OCI-LY7 (cell line): ENCODE measurements around the gene TFAP2E. TPM values are rescaled to one million over a fixed set of nuclear protein-coding genes. Genes with fewer than 3 reads are reported as not detected.

Experiments
- BruUV-seq: library from RNA; stranded (reverse); fragments of 400-500 nt; replicated peaks from 2 replicates; lab custom pipeline; 2021; lab: Mats Ljungman, UMichigan
- CTCF ChIA-PET: fragments of 300-600 bp; sonication (Branson Sonifier 250); formaldehyde crosslinking; loops from one replicate; lab custom pipeline; 2022; ENCODE audit warnings: antibody characterized with exemption; ENCODE audit not compliant: unreplicated experiment; lab: Charles Lee
- POLR2A ChIA-PET: fragments of 300-600 bp; sonication (Branson Sonifier 250); formaldehyde crosslinking; loops from one replicate; lab custom pipeline; 2022; ENCODE audit warnings: antibody characterized with exemption; lab: Charles Lee
- DNase-seq: peaks from one replicate; pipeline ENCODE4 v3.0.0-alpha.2; 2015; ENCODE audit warnings: low spot score
- H2AFZ ChIP-seq: fragments of 200-600 bp; sonication (generic), shearing (Covaris generic); 2 replicates; pipeline ENCODE4 v1.6.1; 2014; ENCODE audit warnings: mild to moderate bottlenecking, antibody characterized with exemption, low read length, moderate library complexity
- H3K27ac ChIP-seq: fragments of 200-600 bp; sonication (generic); 2 replicates; pipeline ENCODE4 v1.5.1; 2014; ENCODE audit warnings: mixed run types, low read depth, mild to moderate bottlenecking, moderate library complexity, low read length, inconsistent platforms; ENCODE audit not compliant: poor library complexity, severe bottlenecking
- H3K36me3 ChIP-seq: fragments of 200-600 bp; sonication (generic); 2 replicates; pipeline ENCODE4 v1.6.1; 2014; ENCODE audit warnings: mild to moderate bottlenecking, antibody characterized with exemption, low read length, moderate library complexity, mixed read lengths; ENCODE audit not compliant: insufficient read depth
- H3K4me1 ChIP-seq: fragments of 200-600 bp; sonication (generic); 2 replicates; pipeline ENCODE4 v1.5.1; 2014; ENCODE audit warnings: mild to moderate bottlenecking, low read length; ENCODE audit not compliant: insufficient read depth, poor library complexity, severe bottlenecking
- H3K4me2 ChIP-seq: fragments of 200-600 bp; sonication (generic); 2 replicates; pipeline ENCODE4 v1.6.1; 2014; ENCODE audit warnings: mild to moderate bottlenecking, low read length
- H3K4me3 ChIP-seq: fragments of 200-600 bp; sonication (generic); 2 replicates; pipeline ENCODE4 v1.5.1; 2014; ENCODE audit warnings: mild to moderate bottlenecking, low read depth, low read length; ENCODE audit not compliant: poor library complexity, severe bottlenecking
- H3K79me2 ChIP-seq: fragments of 200-600 bp; sonication (generic); 2 replicates; pipeline ENCODE4 v1.6.1; 2016; ENCODE audit warnings: low read depth, mild to moderate bottlenecking, low read length, moderate library complexity, mixed read lengths; ENCODE audit not compliant: insufficient read depth
- H3K9me2 ChIP-seq: fragments of 200-600 bp; sonication (generic); 2 replicates; pipeline ENCODE4 v1.6.1; 2016; ENCODE audit warnings: mild to moderate bottlenecking, low read length, mixed read lengths; ENCODE audit not compliant: insufficient read depth
- H3K9me3 ChIP-seq: fragments of 200-600 bp; sonication (generic); 2 replicates; pipeline ENCODE4 v1.6.1; 2014; ENCODE audit warnings: mild to moderate bottlenecking, mixed run types, low read length, mixed read lengths
- H4K20me1 ChIP-seq: fragments of 200-600 bp; sonication (generic); 2 replicates; pipeline ENCODE4 v1.6.1; 2014; ENCODE audit warnings: mild to moderate bottlenecking, antibody characterized with exemption, low read length, moderate library complexity, mixed read lengths; ENCODE audit not compliant: insufficient read depth
- EZH2phosphoT487 ChIP-seq: fragments of 200-600 bp; sonication (generic); IDR thresholded peaks from 2 replicates; pipeline ENCODE4 v1.6.1; 2018; ENCODE audit warnings: low read depth, borderline replicate concordance, mild to moderate bottlenecking, mixed run types, antibody characterized with exemption, low read length, moderate library complexity, mixed read lengths
- intact Hi-C: fragments of 100-400 bp; cut with micrococcal nuclease; formaldehyde crosslinking; loops from one replicate; pipeline ENCODE4 v1.10.0; 2022; ENCODE audit not compliant: unreplicated experiment
- total RNA-seq, 2 experiments: library from RNA; depleted of rRNA in 1 of 2; stranded (reverse); fragments of >200 nt in 1 of 2; shearing (Covaris generic) in 1 of 2; gene quantifications; 2 replicates each; pipeline ENCODE4 v1.2.3, GENCODE V29; 2014 to 2022
- TF ChIP-seq, protein P1 (sequence below): fragments of 200-600 bp; sonication (generic); conservative IDR thresholded peaks from 2 replicates; pipeline ENCODE4 v1.5.1; 2014; ENCODE audit warnings: mild to moderate bottlenecking, antibody characterized with exemption, low read length, moderate library complexity, mixed read lengths

TFAP2E gene
- total RNA-seq, 2 experiments from 2014 or later: 1.1 to 1.2 TPM

GRCh38 chr1:35569936-35570335 lies 3.2 kb upstream of the TFAP2E start:
- no peaks in the 10 kb centered on the region for H3K79me2 ChIP-seq
- no peak overlapping the region for H2AFZ ChIP-seq
- no peak overlapping the region for H3K4me3 ChIP-seq
- H4K20me1 ChIP-seq: no peaks in the 10 kb centered on the region
- no peak for DNase-seq
- ChIA-PET POLR2A (no interaction called here), CTCF (no interaction called here)
- no peaks in the 10 kb centered on the region for H3K9me2 ChIP-seq
- no TSS peak for BruUV-seq
- H3K36me3 ChIP-seq: no peaks in the 10 kb centered on the region; the same call in 1 of the 2 replicates
- H3K9me3 ChIP-seq: no peaks in the 10 kb centered on the region
- no peak overlapping the region for H3K27ac ChIP-seq
- TF ChIP-seq, protein P1, sequence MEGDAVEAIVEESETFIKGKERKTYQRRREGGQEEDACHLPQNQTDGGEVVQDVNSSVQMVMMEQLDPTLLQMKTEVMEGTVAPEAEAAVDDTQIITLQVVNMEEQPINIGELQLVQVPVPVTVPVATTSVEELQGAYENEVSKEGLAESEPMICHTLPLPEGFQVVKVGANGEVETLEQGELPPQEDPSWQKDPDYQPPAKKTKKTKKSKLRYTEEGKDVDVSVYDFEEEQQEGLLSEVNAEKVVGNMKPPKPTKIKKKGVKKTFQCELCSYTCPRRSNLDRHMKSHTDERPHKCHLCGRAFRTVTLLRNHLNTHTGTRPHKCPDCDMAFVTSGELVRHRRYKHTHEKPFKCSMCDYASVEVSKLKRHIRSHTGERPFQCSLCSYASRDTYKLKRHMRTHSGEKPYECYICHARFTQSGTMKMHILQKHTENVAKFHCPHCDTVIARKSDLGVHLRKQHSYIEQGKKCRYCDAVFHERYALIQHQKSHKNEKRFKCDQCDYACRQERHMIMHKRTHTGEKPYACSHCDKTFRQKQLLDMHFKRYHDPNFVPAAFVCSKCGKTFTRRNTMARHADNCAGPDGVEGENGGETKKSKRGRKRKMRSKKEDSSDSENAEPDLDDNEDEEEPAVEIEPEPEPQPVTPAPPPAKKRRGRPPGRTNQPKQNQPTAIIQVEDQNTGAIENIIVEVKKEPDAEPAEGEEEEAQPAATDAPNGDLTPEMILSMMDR: no peak
- TF ChIP-seq EZH2phosphoT487: no peak
- intact Hi-C loops: loop anchor here (1.0 to 5.0 kb wide), 3 partner anchors 145 to 368 kb away; no protein-coding TSS in a partner anchor
- no peaks in the 10 kb centered on the region for H3K4me1 ChIP-seq
- H3K4me2 ChIP-seq: no peak overlapping the region

DNA sequence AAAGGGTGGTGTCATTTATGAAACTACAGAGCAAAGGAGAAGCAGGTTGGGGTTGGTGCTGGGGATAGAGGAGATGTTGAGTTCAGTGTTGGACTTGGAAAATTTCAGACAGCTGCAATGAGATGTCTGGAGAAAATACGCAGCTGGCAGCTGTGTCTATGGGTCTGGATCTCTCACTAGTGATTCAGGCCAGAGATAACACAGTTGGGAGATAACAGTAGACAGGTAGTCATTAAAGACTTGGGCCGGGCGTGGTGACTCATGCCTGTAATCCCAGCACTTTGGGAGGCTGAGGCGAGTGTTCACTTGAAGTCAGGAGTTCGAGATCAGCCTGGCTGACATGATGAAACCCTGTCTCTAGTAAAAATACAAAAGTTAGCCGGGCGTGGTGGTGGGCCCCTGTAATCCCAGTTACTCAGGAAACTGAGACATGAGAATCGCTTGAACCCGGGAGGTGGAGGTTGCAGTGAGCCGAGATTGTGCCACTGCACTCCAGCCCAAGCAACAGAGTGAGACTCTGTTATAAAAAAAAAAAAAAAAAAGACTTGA lies 2.5 kb upstream of the TFAP2E start:
- Histone ChIP-seq H3K4me3 (no peak overlapping the region), H3K4me2 (no peak overlapping the region), H2AFZ (no peak overlapping the region), H3K9me3 (no peaks in the 10 kb centered on the region), H3K4me1 (no peaks in the 10 kb centered on the region), H4K20me1 (no peaks in the 10 kb centered on the region), H3K36me3 (no peaks in the 10 kb centered on the region), H3K27ac (no peak overlapping the region), H3K9me2 (no peaks in the 10 kb centered on the region), H3K79me2 (no peaks in the 10 kb centered on the region)
- POLR2A ChIA-PET: interaction anchor here (0.7 kb wide), 1 partner anchor 26 kb away, joined by 3 read pairs; no protein-coding TSS in a partner anchor
- intact Hi-C loops: no loop called here
- BruUV-seq: no TSS peak
- no peak for DNase-seq
- CTCF ChIA-PET: interaction anchor here (0.6 kb wide), 1 partner anchor 152 kb away, joined by 3 read pairs; no protein-coding TSS in a partner anchor
- no peak for TF ChIP-seq EZH2phosphoT487
- TF ChIP-seq, protein P1: no peak

DNA sequence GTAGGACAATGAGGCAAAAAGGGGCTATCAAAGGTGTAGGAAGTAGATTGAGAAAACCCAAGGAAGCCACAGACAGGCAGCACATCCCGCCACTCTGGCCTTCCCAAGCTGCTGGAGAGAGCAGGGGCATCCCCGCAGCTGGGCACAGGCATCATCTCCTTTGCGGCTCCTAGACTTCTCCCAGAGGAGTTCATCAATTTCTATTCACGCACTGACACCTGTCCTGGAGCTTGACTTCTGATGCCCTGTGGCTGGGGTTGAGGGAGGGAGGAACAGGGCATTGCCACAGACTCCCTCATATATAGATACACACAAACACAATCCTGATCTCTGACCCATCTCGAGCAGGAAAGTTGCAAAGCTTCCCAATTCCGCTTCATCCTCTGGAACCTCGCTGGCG lies 1.9 kb upstream of the TFAP2E start:
- ChIA-PET POLR2A (interaction anchor here (0.6 to 0.7 kb wide), 2 partner anchors 26 to 127 kb away, joined by 3 to 9 read pairs; no protein-coding TSS in a partner anchor), CTCF (interaction anchor here (0.6 kb wide), 1 partner anchor 152 kb away, joined by 3 read pairs; no protein-coding TSS in a partner anchor)
- no TSS peak for BruUV-seq
- no peaks in the 10 kb centered on the region for H3K9me3 ChIP-seq
- TF ChIP-seq, protein P1: no peak
- no peak for TF ChIP-seq EZH2phosphoT487
- H3K4me1 ChIP-seq: no peaks in the 10 kb centered on the region
- H3K9me2 ChIP-seq: no peaks in the 10 kb centered on the region
- no peaks in the 10 kb centered on the region for H3K36me3 ChIP-seq
- no peaks in the 10 kb centered on the region for H3K79me2 ChIP-seq
- no peak for DNase-seq
- H3K27ac ChIP-seq: no peak overlapping the region
- H3K4me2 ChIP-seq: no peak overlapping the region
- no peak overlapping the region for H2AFZ ChIP-seq
- no peak overlapping the region for H3K4me3 ChIP-seq
- H4K20me1 ChIP-seq: no peaks in the 10 kb centered on the region
- intact Hi-C loops: no loop called here
